Testis (tissue), 3 donors: ENCODE results near the gene FAM20A. TPM values are rescaled to one million over a fixed set of nuclear protein-coding genes. Genes with fewer than 3 reads are reported as not detected.
"Not testable (repeated sequence)": the region's sequence is repeated elsewhere in the genome, so short reads cannot be mapped to it uniquely, and the experiment has no call there.

ENCODE experiments used
- DNase-seq: peaks from one replicate; pipeline ENCODE4 v3.0.0-alpha.2; 2019
- H3K27ac ChIP-seq, 2 donors: fragments of 200-600 bp; sonication (generic); one replicate each; pipeline ENCODE4 v1.5.1; 2019
- H3K27me3 ChIP-seq: fragments of 200-600 bp; sonication (generic); one replicate; pipeline ENCODE4 v1.5.1; 2019
- H3K36me3 ChIP-seq: fragments of 200-600 bp; sonication (generic); one replicate; pipeline ENCODE4 v1.5.1; 2017; ENCODE audit warnings: low read depth; ENCODE audit errors: missing control alignments
- H3K4me1 ChIP-seq: fragments of 200-600 bp; sonication (generic); one replicate; pipeline ENCODE4 v1.5.1; 2019
- H3K4me3 ChIP-seq, 2 donors: fragments of 200-600 bp; sonication (generic); one replicate each; pipeline ENCODE4 v1.5.1; 2017 to 2019
- H3K9me3 ChIP-seq: fragments of 200-600 bp; sonication (generic); one replicate; pipeline ENCODE4 v1.5.1; 2017
- POLR2A ChIP-seq: fragments of 450-650 bp; IDR thresholded peaks from one replicate; pipeline ENCODE4 v1.6.1; 2017; ENCODE audit warnings: antibody characterized with exemption, mild to moderate bottlenecking, moderate library complexity
- WGBS, 2 donors: methylation state at CpG; one replicate each; pipeline ENCODE4 v1.1.5; 2018; 5-methylcytosine and 5-hydroxymethylcytosine counted together
- intact Hi-C: fragments of 100-400 bp; cut with DNase I; formaldehyde crosslinking; loops from one replicate; pipeline ENCODE4 v1.15.1; 2023; ENCODE audit warnings: low total_unique reads
- polyA plus RNA-seq: library from polyadenylated mRNA; stranded (reverse); fragments of 350-450 nt; fragmentation: Illumina TruSeq; extraction: RNeasy Lipid Tissue Mini Kit (QIAGEN cat#74804); gene quantifications from one replicate; pipeline ENCODE4 v1.2.3, GENCODE V29; 2014; ENCODE audit warnings: low read depth, low replicate concordance; ENCODE audit not compliant: insufficient read depth
- total RNA-seq, 2 donors: library from RNA; depleted of rRNA; stranded (reverse); fragments of >200 nt; gene quantifications; one replicate each; pipeline ENCODE4 v1.2.3, GENCODE V29; 2016
- TF ChIP-seq, protein P1 (sequence below), 3 experiments: fragments of 450-650 bp in 2 of 3; fragments of 200-600 bp in 1 of 3; sonication (generic) in 1 of 3; IDR thresholded peaks; one replicate each; pipeline ENCODE4 v1.5.1; 2016 to 2019; ENCODE audit warnings: antibody characterized with exemption in 3 of 3, mild to moderate bottlenecking in 2 of 3, moderate library complexity in 1 of 3

The FAM20A gene
- total and polyA plus RNA-seq, 3 donors from 2014 or later, result 70.5 to 96.0 (median 93.4) TPM

DNA sequence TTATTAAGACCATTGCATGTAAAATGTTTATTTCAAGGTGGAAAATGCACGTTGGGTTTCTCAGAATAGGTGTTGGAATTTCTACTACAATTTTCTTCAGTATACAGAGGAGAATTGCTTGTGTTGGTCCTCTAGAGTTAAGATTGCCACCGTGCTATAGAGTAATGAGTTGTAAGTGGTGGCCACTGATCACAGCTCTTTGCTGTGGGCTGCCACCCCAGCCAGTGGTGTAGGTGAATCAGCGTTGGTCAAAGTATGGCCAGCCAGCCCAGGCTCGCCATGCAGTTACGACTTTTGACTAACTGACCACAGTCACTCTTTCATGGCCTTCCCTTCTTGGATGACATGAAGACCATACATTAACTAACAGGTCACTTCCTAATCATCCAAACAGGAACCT, 101.6 kb downstream of the FAM20A start:
- Histone ChIP-seq H3K27ac (no peak overlapping the region), H3K4me1 (peaks cover 21% of the 10 kb centered on the region), H3K4me3 (no peak overlapping the region), H3K9me3 (no peaks in the 10 kb centered on the region), H3K36me3 (no peaks in the 10 kb centered on the region), H3K27me3 (no peaks in the 10 kb centered on the region)
- no peak for TF ChIP-seq POLR2A
- TF ChIP-seq, protein P1, sequence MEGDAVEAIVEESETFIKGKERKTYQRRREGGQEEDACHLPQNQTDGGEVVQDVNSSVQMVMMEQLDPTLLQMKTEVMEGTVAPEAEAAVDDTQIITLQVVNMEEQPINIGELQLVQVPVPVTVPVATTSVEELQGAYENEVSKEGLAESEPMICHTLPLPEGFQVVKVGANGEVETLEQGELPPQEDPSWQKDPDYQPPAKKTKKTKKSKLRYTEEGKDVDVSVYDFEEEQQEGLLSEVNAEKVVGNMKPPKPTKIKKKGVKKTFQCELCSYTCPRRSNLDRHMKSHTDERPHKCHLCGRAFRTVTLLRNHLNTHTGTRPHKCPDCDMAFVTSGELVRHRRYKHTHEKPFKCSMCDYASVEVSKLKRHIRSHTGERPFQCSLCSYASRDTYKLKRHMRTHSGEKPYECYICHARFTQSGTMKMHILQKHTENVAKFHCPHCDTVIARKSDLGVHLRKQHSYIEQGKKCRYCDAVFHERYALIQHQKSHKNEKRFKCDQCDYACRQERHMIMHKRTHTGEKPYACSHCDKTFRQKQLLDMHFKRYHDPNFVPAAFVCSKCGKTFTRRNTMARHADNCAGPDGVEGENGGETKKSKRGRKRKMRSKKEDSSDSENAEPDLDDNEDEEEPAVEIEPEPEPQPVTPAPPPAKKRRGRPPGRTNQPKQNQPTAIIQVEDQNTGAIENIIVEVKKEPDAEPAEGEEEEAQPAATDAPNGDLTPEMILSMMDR (IDR thresholded peaks at IDR 0.05), result no peak
- 92 to 96% methylated on average over 5 of the region's 5 CpGs for WGBS, 2 donors
- no peak for DNase-seq
- intact Hi-C loops, result no loop called here

DNA sequence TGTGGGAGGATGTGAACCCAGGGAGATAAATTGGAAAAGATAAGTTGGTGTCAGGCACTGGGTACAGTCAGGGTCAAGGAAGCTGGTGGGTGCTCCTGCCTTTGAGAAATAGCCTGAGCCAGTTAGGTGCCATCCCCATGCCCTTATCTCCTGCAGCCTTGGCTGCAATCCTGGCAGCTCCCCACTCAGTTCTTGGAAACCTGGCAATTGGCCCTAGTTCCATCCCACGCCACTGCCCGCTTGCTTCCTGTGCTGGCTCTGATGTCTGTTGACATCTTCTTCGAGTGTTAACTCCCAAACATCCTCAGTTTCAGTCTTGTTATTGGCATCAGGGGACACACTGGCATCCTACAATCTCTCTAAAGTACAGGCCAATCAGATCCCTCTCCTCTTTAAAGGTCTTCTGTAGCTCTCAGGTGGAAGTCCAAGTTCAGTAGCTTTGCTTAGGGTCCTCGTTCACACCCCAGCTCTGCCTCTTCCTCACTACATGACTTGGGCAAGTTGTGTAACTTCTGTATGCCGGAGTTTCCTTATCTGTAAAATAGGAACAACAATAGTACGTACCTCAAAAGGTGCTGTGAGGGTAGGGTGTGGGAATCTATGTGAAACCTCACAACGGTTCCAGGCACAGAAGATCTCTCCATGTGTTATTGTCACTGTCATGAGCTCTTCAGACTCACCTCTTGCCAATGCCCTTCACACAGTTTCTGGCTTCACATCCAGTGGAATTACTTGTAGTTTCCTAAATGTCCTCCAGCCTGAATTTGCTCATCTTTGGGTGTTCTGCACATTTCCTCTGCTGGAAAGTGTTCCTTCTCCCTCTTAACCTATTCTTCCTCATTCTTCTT, 102.5 kb downstream of the FAM20A start:
- H3K27me3 ChIP-seq, result no peaks in the 10 kb centered on the region
- intact Hi-C loops, result no loop called here
- no peaks in the 10 kb centered on the region for H3K36me3 ChIP-seq
- TF ChIP-seq POLR2A, result no peak
- TF ChIP-seq, protein P1 (IDR thresholded peaks at IDR 0.05), result no peak
- peak; percentile 90 for DNase-seq
- WGBS, 2 donors, result 34 to 41% methylated on average over 7 of the region's 7 CpGs
- no peak overlapping the region for H3K4me3 ChIP-seq
- H3K9me3 ChIP-seq, result no peaks in the 10 kb centered on the region
- H3K27ac ChIP-seq, result peak overlapping the region; percentile 62 to 67
- H3K4me1 ChIP-seq, result peaks cover 26% of the 10 kb centered on the region

DNA sequence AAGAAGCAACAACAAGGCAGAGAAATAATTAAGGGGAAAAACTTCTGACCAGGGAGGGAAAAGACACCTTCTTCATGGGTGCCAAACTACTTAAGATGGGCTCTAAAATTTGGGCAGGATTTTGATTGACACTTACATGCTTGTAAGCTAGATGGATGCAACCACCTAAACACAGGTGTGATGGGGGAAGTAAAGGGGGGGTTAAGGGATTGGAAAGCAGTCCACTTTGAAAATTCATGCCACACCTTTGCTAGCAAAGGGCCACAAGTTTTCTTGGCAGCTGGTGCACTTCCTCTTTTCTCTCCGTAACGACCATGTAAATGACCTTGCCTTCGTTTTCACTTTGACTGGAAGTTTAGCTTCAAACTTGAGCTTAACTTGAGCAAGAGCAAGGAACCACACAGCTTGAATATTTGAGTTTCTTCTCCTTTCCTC, 103.3 kb downstream of the FAM20A start:
- no peak for DNase-seq
- H3K27me3 ChIP-seq, result no peaks in the 10 kb centered on the region
- H3K4me3 ChIP-seq, result no peak overlapping the region
- TF ChIP-seq POLR2A, result no peak
- TF ChIP-seq, protein P1 (IDR thresholded peaks at IDR 0.05), result no peak
- intact Hi-C loops, result no loop called here
- no peaks in the 10 kb centered on the region for H3K36me3 ChIP-seq
- H3K4me1 ChIP-seq, result peaks cover 33% of the 10 kb centered on the region
- H3K27ac ChIP-seq, result peak overlapping the region; percentile 62 to 67
- H3K9me3 ChIP-seq, result no peaks in the 10 kb centered on the region
- 21 to 42% methylated on average over 3 of the region's 3 CpGs for whole genome bisulfite sequencing, 2 donors

DNA sequence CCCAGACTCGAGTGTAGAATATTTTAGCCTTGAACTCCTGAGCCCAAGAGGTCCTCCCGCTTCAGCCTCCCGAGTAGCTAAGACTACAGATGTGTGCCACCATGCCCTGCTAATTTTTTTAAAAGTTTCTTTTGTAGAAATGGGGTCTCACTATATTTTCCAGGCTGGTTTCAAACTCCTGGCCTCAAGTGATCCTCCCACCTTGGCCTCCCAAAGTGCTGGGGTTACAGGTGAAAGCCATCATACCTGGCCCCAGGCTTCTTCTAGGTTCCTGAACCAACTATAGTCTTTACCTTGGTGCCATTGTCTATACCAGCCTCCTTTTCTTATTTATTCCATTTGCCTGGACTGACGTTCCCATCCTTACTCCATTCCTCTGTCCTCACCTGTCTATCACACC, 106.1 kb downstream of the FAM20A start:
- no peak for DNase-seq
- intact Hi-C loops, result no loop called here
- 65 to 72% methylated on average over 4 of the region's 4 CpGs for WGBS, 2 donors
- Histone ChIP-seq H3K4me1 (peaks cover 54% of the 10 kb centered on the region), H3K4me3 (no peak overlapping the region), H3K36me3 (no peaks in the 10 kb centered on the region), H3K27me3 (no peaks in the 10 kb centered on the region), H3K27ac (peak overlapping the region in 1 of 2 donors; percentile 60), H3K9me3 (no peaks in the 10 kb centered on the region)
- TF ChIP-seq POLR2A, result no peak
- TF ChIP-seq, protein P1 (IDR thresholded peaks at IDR 0.05), result no peak

DNA sequence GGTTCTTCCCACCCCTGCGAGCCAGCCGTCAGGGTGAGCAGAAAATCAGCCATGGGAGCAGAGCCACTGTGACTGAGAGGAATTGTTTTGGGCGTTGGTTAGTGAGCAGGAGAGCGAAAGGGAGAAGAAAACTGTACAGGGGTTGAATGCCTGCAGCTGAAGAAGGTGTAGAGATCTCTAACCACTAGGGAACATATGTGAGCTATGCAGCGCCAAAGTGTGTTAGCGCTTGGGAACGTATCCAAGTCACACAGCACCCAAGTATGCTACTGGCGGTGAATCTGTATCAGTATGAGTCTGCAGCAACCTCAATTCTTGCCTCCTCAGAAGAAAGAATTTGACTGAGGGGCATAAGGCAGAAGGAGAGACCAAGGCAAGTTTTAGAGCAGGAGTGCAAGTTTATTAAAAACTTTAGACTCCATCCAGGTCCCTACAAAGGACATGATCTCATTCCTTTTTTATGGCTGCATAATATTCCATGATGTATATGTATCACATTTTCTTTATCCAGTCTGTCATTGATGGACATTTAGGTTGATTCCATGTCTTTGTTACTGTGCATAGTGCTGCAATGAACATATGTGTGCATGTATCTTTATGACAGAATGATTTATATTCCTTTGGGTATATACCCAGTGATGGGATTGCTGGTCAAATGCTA, 108.6 kb downstream of the FAM20A start:
- H3K9me3 ChIP-seq, intact Hi-C loops, H3K27me3 ChIP-seq, H3K36me3 ChIP-seq, DNase-seq, H3K4me3 ChIP-seq: not testable (repeated sequence)
- Histone ChIP-seq H3K27ac (peak overlapping the region; percentile 16 to 36), H3K4me1 (peaks cover 35% of the 10 kb centered on the region)
- 63 to 81% methylated on average over 8 of the region's 8 CpGs for WGBS, 2 donors
